ENCODE results near the gene CERS6.

DNA sequence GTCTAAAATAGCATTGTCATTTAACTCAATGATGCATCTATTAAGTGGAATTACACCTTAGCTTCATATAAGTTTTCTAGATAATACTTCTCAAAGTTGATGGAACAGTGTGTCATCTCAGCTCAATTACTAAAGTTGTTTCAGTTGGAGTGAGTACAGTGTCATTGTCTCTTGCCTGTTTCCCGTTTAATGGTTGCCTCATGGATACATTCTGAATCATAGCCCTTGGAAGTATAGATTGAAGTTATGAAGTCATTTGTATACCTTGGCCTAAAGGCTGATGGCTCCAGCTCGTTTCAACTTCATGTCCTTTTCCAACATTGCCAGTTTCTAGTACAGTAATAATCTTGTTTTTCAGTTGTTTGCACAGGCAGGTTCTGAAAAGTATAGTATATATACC, 215.9 kb downstream of the CERS6 start:
- TF ChIP-seq CTCF (IDR thresholded peaks at IDR 0.05) (no peak), POLR2A (IDR thresholded peaks at IDR 0.05; ENCODE audit: low read depth) (no peak)

Data from esophagus muscularis mucosa (tissue), 3 donors.